PC-9 (cell line): ENCODE results near the gene FAM53A. TPM values are rescaled to one million over a fixed set of nuclear protein-coding genes. Genes with fewer than 3 reads are reported as not detected.
A peak's percentile ranks its signal among the peaks of the same experiment; 100 is the strongest.

Source experiments
- BruUV-seq: library from RNA; stranded (reverse); fragments of 400-500 nt; replicated peaks from 2 replicates; lab custom pipeline; 2021; lab: Mats Ljungman, UMichigan
- CTCF ChIA-PET: fragments of 300-600 bp; sonication (Branson Sonifier 250); formaldehyde crosslinking; loops from one replicate; lab custom pipeline; 2022; ENCODE audit warnings: antibody characterized with exemption; lab: Charles Lee
- POLR2A ChIA-PET: fragments of 300-600 bp; sonication (Branson Sonifier 250); formaldehyde crosslinking; loops from one replicate; lab custom pipeline; 2022; ENCODE audit warnings: antibody characterized with exemption; ENCODE audit not compliant: unreplicated experiment; lab: Charles Lee
- DNase-seq, 2 experiments: peaks; one replicate each; pipeline versions ENCODE4 v3.0.0 to v3.0.0-alpha.2; 2015 to 2022; ENCODE audit warnings: mixed read lengths in 1 of 2
- H2AFZ ChIP-seq: fragments of 200-600 bp; sonication (generic); 2 replicates; pipeline ENCODE4 v1.8.1; 2017; ENCODE audit warnings: antibody characterized with exemption
- H3F3A ChIP-seq: fragments of 200-600 bp; sonication (generic); 2 replicates; pipeline ENCODE4 v1.8.1; 2017; ENCODE audit warnings: antibody characterized with exemption, mild to moderate bottlenecking, low read depth; ENCODE audit not compliant: insufficient read depth
- H3K27ac ChIP-seq: fragments of 200-600 bp; sonication (generic); 2 replicates; pipeline ENCODE4 v1.6.1; 2016; ENCODE audit warnings: mixed run types
- H3K27me3 ChIP-seq: fragments of 200-600 bp; sonication (generic); 2 replicates; pipeline ENCODE4 v1.6.1; 2016; ENCODE audit warnings: low read depth, mixed run types; ENCODE audit not compliant: insufficient read depth
- H3K36me3 ChIP-seq: fragments of 200-600 bp; sonication (generic); 2 replicates; pipeline ENCODE4 v1.6.1; 2016; ENCODE audit warnings: low read depth, mixed run types
- H3K4me1 ChIP-seq: fragments of 200-600 bp; sonication (generic); replicated peaks from 2 replicates; pipeline ENCODE4 v1.6.1; 2016; ENCODE audit warnings: mixed run types; ENCODE audit not compliant: insufficient read depth
- H3K4me2 ChIP-seq: fragments of 200-600 bp; sonication (generic); 2 replicates; pipeline ENCODE4 v1.6.1; 2017; ENCODE audit warnings: mixed run types
- H3K4me3 ChIP-seq: fragments of 200-600 bp; sonication (generic); 2 replicates; pipeline ENCODE4 v1.6.1; 2016; ENCODE audit warnings: mixed run types
- H3K79me2 ChIP-seq: fragments of 200-600 bp; sonication (generic); 2 replicates; pipeline ENCODE4 v1.6.1; 2017; ENCODE audit warnings: low read depth, mixed run types
- H3K9me2 ChIP-seq: fragments of 200-600 bp; sonication (generic); 2 replicates; pipeline ENCODE4 v1.8.1; 2017; ENCODE audit warnings: mild to moderate bottlenecking; ENCODE audit not compliant: insufficient read depth
- H3K9me3 ChIP-seq: fragments of 200-600 bp; sonication (generic); 2 replicates; pipeline ENCODE4 v1.8.1; 2016; ENCODE audit warnings: low read depth; ENCODE audit not compliant: insufficient read depth
- H4K20me1 ChIP-seq: fragments of 200-600 bp; sonication (generic); 2 replicates; pipeline ENCODE4 v1.8.1; 2017; ENCODE audit not compliant: insufficient read depth
- CTCF ChIP-seq: fragments of 200-600 bp; sonication (generic); conservative IDR thresholded peaks from 2 replicates; pipeline ENCODE4 v1.6.1; 2017; ENCODE audit warnings: mixed run types, antibody characterized with exemption, mild to moderate bottlenecking, moderate library complexity
- EZH2 ChIP-seq: fragments of 200-600 bp; sonication (generic); IDR thresholded peaks from 2 replicates; pipeline ENCODE4 v1.8.0; 2017; ENCODE audit warnings: antibody characterized with exemption, low read depth
- intact Hi-C: fragments of 100-400 bp; cut with micrococcal nuclease; formaldehyde crosslinking; loops from one replicate; pipeline ENCODE4 v1.10.0; 2022; ENCODE audit not compliant: unreplicated experiment
- total RNA-seq: library from RNA; stranded (reverse); gene quantifications from 2 replicates; pipeline ENCODE4 v1.2.3, GENCODE V29; 2021

FAM53A gene
- total RNA-seq, 1 experiment from 2014 or later, result 4.0 TPM

- Histone ChIP-seq H3K4me1 (no peaks in the 10 kb centered on the region), H3K27me3 (peaks cover 23% of the 10 kb centered on the region), H3K4me3 (no peak overlapping the region), H3K79me2 (no peaks in the 10 kb centered on the region), H3K27ac (no peak overlapping the region), H4K20me1 (no peaks in the 10 kb centered on the region), H3K9me3 (no peaks in the 10 kb centered on the region), H3F3A (no peaks in the 10 kb centered on the region), H2AFZ (no peak overlapping the region), H3K36me3 (no peaks in the 10 kb centered on the region), H3K4me2 (no peak overlapping the region), H3K9me2 (no peaks in the 10 kb centered on the region)
- peak in 1 of 2 experiments; percentile 63 for DNase-seq
- BruUV-seq, result no TSS peak
- no peak for TF ChIP-seq EZH2
- peak; percentile 96 for TF ChIP-seq CTCF
- intact Hi-C loops, result no loop called here
- CTCF ChIA-PET, result no interaction called here
- POLR2A ChIA-PET, result no interaction called here
These were observed 55.0 kb downstream of the FAM53A start for GRCh38 chr4:1628892-1629698.

DNA sequence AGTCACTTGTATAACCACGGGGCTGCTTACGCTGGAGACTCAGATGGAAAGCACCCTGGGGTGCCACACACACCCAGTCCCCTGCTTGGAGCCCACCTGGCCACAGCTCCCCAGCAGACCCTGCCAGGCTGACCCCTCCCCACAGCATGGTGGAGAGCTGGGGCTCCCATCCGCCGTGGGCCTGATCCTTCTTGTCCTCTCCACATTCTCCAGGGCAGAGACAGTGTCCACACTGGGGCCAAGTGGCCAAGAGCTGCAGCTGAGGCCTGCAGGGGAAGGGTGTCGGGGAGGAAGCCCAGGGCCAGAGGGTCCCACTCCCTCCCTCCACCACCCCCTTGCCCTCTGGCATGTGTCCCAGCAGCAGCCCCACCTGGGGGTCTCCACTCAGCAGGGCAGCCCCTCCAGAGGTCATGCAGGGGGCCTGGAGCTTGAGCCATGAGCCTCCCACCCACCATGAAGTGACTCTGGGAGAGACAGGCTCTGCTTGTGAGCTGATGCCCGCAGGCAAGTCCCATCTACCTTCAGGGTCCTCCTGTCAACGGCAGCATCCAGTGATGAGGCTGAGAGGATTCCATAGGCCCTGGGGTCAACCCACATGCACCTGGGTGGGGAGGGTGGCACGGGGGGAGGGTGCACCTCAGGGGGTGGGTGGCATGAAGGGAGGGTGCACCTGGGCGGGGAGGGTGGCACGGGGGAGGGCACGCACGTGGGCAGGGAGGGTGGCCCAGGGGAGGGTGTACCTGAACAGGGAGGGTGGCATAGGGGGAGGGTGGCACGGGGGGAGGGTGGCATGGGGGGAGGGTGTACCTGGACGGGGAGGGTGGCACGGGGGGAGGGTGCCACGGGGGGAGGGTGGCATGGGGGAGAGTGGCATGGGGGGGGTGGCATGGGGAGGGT lies 56.4 kb downstream of the FAM53A start:
- H3K36me3 ChIP-seq, result no peaks in the 10 kb centered on the region
- H3K27me3 ChIP-seq, result peaks cover 16% of the 10 kb centered on the region
- BruUV-seq, result no TSS peak
- H3K4me2 ChIP-seq, result no peak overlapping the region
- no peaks in the 10 kb centered on the region for H3K79me2 ChIP-seq
- no peak for DNase-seq
- H3K9me3 ChIP-seq, result no peaks in the 10 kb centered on the region
- no peak overlapping the region for H3K4me3 ChIP-seq
- H3K4me1 ChIP-seq, result no peaks in the 10 kb centered on the region
- ChIA-PET CTCF (interaction anchor here (0.6 to 0.7 kb wide), 3 partner anchors 22 to 611 kb away, joined by 3 to 6 read pairs (median 5); no protein-coding TSS in a partner anchor), POLR2A (no interaction called here)
- no peak for TF ChIP-seq CTCF
- no peak for TF ChIP-seq EZH2
- H3F3A ChIP-seq, result no peaks in the 10 kb centered on the region
- H2AFZ ChIP-seq, result no peak overlapping the region
- no peaks in the 10 kb centered on the region for H3K9me2 ChIP-seq
- no peak overlapping the region for H3K27ac ChIP-seq
- no peaks in the 10 kb centered on the region for H4K20me1 ChIP-seq
- intact Hi-C loops, result no loop called here

- POLR2A ChIA-PET, result no interaction called here
- no peaks in the 10 kb centered on the region for H3K9me3 ChIP-seq
- CTCF ChIA-PET, result no interaction called here
These were observed 57.2 kb downstream of the FAM53A start for GRCh38 chr4:1626941-1627340.

More at GRCh38 chr4:1626941-1627340, 57.2 kb downstream of the FAM53A start:
- Histone ChIP-seq H3F3A (no peaks in the 10 kb centered on the region), H3K27me3 (peaks cover 14% of the 10 kb centered on the region), H3K9me2 (no peaks in the 10 kb centered on the region), H3K4me2 (no peak overlapping the region), H3K79me2 (no peaks in the 10 kb centered on the region), H3K36me3 (no peaks in the 10 kb centered on the region), H3K4me1 (no peaks in the 10 kb centered on the region), H4K20me1 (no peaks in the 10 kb centered on the region), H3K4me3 (no peak overlapping the region), H2AFZ (no peak overlapping the region), H3K27ac (no peak overlapping the region)
- intact Hi-C loops, result no loop called here
- BruUV-seq, result no TSS peak
- no peak for TF ChIP-seq CTCF
- no peak for DNase-seq
